Activated CD8-positive, alpha-beta memory T cell treated with anti-CD3 and anti-CD28 coated beads for 1 hour (primary cell): ENCODE results near the gene USF2.

Experiments
- DNase-seq, 2 donors: peaks; one replicate each; pipeline ENCODE4 v3.0.0-alpha.2; 2020; ENCODE audit warnings: low read depth in 1 of 2; ENCODE audit errors: extremely low read depth in 1 of 2

Gene USF2

GRCh38 chr19:35297922-35298321, 29.2 kb downstream of the USF2 start:
- DNase-seq: no peak

GRCh38 chr19:35298561-35298972, 29.8 kb downstream of the USF2 start:
- no peak for DNase-seq

GRCh38 chr19:35299523-35300338, 31.0 kb downstream of the USF2 start:
- no peak for DNase-seq

- no peak for DNase-seq
These were observed 31.5 kb downstream of the USF2 start for GRCh38 chr19:35300339-35300649.

- no peak for DNase-seq
These were observed 33.2 kb downstream of the USF2 start for GRCh38 chr19:35301961-35302360.

GRCh38 chr19:35302446-35302845, 33.7 kb downstream of the USF2 start:
- no peak for DNase-seq

- no peak for DNase-seq
These were observed 34.7 kb downstream of the USF2 start for GRCh38 chr19:35303357-35303915.

- DNase-seq: no peak
These were observed 35.3 kb downstream of the USF2 start for GRCh38 chr19:35304036-35304435.

GRCh38 chr19:35305181-35305580, 36.4 kb downstream of the USF2 start:
- no peak for DNase-seq

- DNase-seq: no peak
These were observed 37.9 kb downstream of the USF2 start for GRCh38 chr19:35306473-35307246.

GRCh38 chr19:35307931-35308330, 39.2 kb downstream of the USF2 start:
- no peak for DNase-seq

- no peak for DNase-seq
These were observed 40.1 kb downstream of the USF2 start for GRCh38 chr19:35308910-35309309.

GRCh38 chr19:35309481-35310279, 40.9 kb downstream of the USF2 start:
- DNase-seq: no peak

GRCh38 chr19:35310331-35310730, 41.6 kb downstream of the USF2 start:
- DNase-seq: no peak

GRCh38 chr19:35310811-35311465, 42.2 kb downstream of the USF2 start:
- no peak for DNase-seq

- DNase-seq: no peak
These were observed 43.3 kb downstream of the USF2 start for GRCh38 chr19:35311901-35312665.

GRCh38 chr19:35313587-35313986, 44.8 kb downstream of the USF2 start:
- no peak for DNase-seq

- no peak for DNase-seq
These were observed 45.3 kb downstream of the USF2 start for GRCh38 chr19:35314031-35314430.

- no peak for DNase-seq
These were observed 46.2 kb downstream of the USF2 start for GRCh38 chr19:35314858-35315470.

- no peak for DNase-seq
These were observed 47.1 kb downstream of the USF2 start for GRCh38 chr19:35315883-35316282.
